ENCODE results near the gene XPC. TPM values are rescaled to one million over a fixed set of nuclear protein-coding genes. Genes with fewer than 3 reads are reported as not detected.

The XPC gene
- total and polyA plus RNA-seq, 2 of the 8 experiments (the other 6 are each of a cell fraction or from before 2014, with no cell fraction given), result 8.8 to 27.3 TPM

- no peak overlapping the region; a peak in 1 of 7 replicates for H3K9ac ChIP-seq (replicated peaks in 1 of 4; ENCODE audit: extremely low read depth in 1 of 4, low read depth in 3 of 4, low read length in 3 of 4)
- TF ChIP-seq EP300 (IDR thresholded peaks at IDR 0.05; ENCODE audit: borderline replicate concordance in 1 of 2, low read depth in 2 of 2, low read length in 2 of 2) (no peak), KDM1A (IDR thresholded peaks at IDR 0.05; ENCODE audit: borderline replicate concordance, low read length) (0 out of 2 replicates have a peak, but pooled peaks have one; percentile 88), JUN (IDR thresholded peaks at IDR 0.05; ENCODE audit: low read depth, low read length) (no peak), CTBP2 (IDR thresholded peaks at IDR 0.05; ENCODE audit: borderline replicate concordance, insufficient read depth, insufficient read length, low read length) (no peak), KDM4A (IDR thresholded peaks at IDR 0.05; ENCODE audit: low read depth, low read length, severe bottlenecking) (no peak), CHD2 (IDR thresholded peaks at IDR 0.05; ENCODE audit: low read length) (no peak)
Measured at GRCh38 chr3:14202874-14203520, 24.6 kb upstream of the XPC start.

More at GRCh38 chr3:14202874-14203520, 24.6 kb upstream of the XPC start:
- 78% methylated on average over 23 of the region's 23 CpGs; no CpG with 5 or more reads in 1 of the 2 experiments for WGBS, 2 experiments (ENCODE audit: extremely low coverage in 1 of 2, insufficient coverage in 1 of 2, insufficient read length in 1 of 2, insufficient replicate concordance in 2 of 2, low coverage in 1 of 2, low lambda C conversion rate in 2 of 2, missing lambda C conversion rate in 1 of 2)
- Histone ChIP-seq H4K5ac (ENCODE audit: insufficient read length, low read depth, low read length) (no peak overlapping the region), H2AFZ (ENCODE audit: low read length) (no peak overlapping the region), H3K27ac (ENCODE audit: low read depth, low read length) (no peak overlapping the region), H2BK12ac (ENCODE audit: low read depth, low read length) (no peak overlapping the region), H3K23ac (ENCODE audit: insufficient read length) (no peak overlapping the region), H2BK120ac (replicated peaks; ENCODE audit: low read depth, low read length) (no peak overlapping the region), H3K36me3 (ENCODE audit: control insufficient read depth in 2 of 4, insufficient read depth in 4 of 4, low read length in 3 of 4) (peaks cover 4 to 8% (median 6%) of the 10 kb centered on the region in 4 experiments; a peak in 6 of 8 replicates), H2AK5ac (ENCODE audit: low read depth, low read length) (no peak overlapping the region; the same call in 1 of the 2 replicates), H3K79me1 (ENCODE audit: low read depth, low read length) (no peaks in the 10 kb centered on the region), H2BK15ac (ENCODE audit: low read length) (0 out of 2 replicates have a peak overlapping the region, but pooled peaks have one; percentile 49), H3K4me1 (replicated peaks in 1 of 4; ENCODE audit: control insufficient read depth in 3 of 4, insufficient read depth in 4 of 4, low read length in 3 of 4) (no peaks in the 10 kb centered on the region; a peak in 2 of 7 replicates), H3K56ac (replicated peaks; ENCODE audit: insufficient read length, low read depth, low read length) (no peak overlapping the region), H3K27me3 (replicated peaks in 1 of 4; ENCODE audit: control insufficient read depth in 3 of 4, extremely low read depth in 1 of 4, insufficient read depth in 3 of 4, low read length in 3 of 4) (no peaks in the 10 kb centered on the region), H3K79me2 (ENCODE audit: control insufficient read depth in 1 of 2, insufficient read depth in 2 of 2, low read length in 2 of 2) (no peaks in the 10 kb centered on the region), H2BK5ac (ENCODE audit: low read depth, low read length) (no peak overlapping the region), H3K14ac (ENCODE audit: insufficient read length) (no peak overlapping the region), H3K9me3 (ENCODE audit: insufficient read depth in 2 of 2, low read depth in 1 of 2, low read length in 1 of 2) (no peaks in the 10 kb centered on the region), H3K18ac (ENCODE audit: extremely low read depth, low read length) (no peak overlapping the region), H4K91ac (replicated peaks; ENCODE audit: insufficient read length, low read length) (no peak overlapping the region), H3K4me3 (ENCODE audit: extremely low read depth in 1 of 4, insufficient read depth in 2 of 4, low read depth in 3 of 4, low read length in 4 of 4) (no peak overlapping the region), H3K4ac (replicated peaks; ENCODE audit: insufficient read length, low read depth, low read length) (no peak overlapping the region), H2BK20ac (ENCODE audit: low read length) (no peak overlapping the region), H4K8ac (ENCODE audit: extremely low read depth, insufficient read depth, low read length) (no peak overlapping the region), H4K20me1 (replicated peaks in 1 of 2; ENCODE audit: control insufficient read depth in 1 of 2, insufficient read depth in 2 of 2, low read length in 2 of 2) (peaks cover 0 to 4% of the 10 kb centered on the region in 2 experiments), H3K4me2 (ENCODE audit: insufficient read depth in 1 of 2, low read depth in 2 of 2, low read length in 2 of 2) (no peak overlapping the region), H3K23me2 (ENCODE audit: low read depth, low read length) (no peaks in the 10 kb centered on the region)
- POLR2A ChIA-PET (ENCODE audit: partially characterized antibody), result interaction anchor here (0.8 to 2.6 kb wide), 5 partner anchors 9 to 213 kb away, joined by 3 to 12 read pairs (median 6); partner anchors contain the start of genes LSM3 and XPC
- DNase-seq (ENCODE audit: low read depth in 1 of 2, low spot score in 2 of 2) (no peak), FAIRE-seq (no peak)
- CTCF ChIA-PET (ENCODE audit: partially characterized antibody), result interaction anchor here (0.6 to 7.6 kb wide), 82 partner anchors 8 to 477 kb away, joined by 3 to 157 read pairs (median 5); partner anchors contain the start of genes LSM3 and XPC

All from H1 (cell line).